Measurements from ENCODE around the gene ABHD16A. TPM values are rescaled to one million over a fixed set of nuclear protein-coding genes. Genes with fewer than 3 reads are reported as not detected.

ABHD16A gene
- total and polyA plus RNA-seq, 2 of the 13 experiments (the other 11 are each of a cell fraction or from before 2014, with no cell fraction given) = 43.5 to 45.4 TPM

DNA sequence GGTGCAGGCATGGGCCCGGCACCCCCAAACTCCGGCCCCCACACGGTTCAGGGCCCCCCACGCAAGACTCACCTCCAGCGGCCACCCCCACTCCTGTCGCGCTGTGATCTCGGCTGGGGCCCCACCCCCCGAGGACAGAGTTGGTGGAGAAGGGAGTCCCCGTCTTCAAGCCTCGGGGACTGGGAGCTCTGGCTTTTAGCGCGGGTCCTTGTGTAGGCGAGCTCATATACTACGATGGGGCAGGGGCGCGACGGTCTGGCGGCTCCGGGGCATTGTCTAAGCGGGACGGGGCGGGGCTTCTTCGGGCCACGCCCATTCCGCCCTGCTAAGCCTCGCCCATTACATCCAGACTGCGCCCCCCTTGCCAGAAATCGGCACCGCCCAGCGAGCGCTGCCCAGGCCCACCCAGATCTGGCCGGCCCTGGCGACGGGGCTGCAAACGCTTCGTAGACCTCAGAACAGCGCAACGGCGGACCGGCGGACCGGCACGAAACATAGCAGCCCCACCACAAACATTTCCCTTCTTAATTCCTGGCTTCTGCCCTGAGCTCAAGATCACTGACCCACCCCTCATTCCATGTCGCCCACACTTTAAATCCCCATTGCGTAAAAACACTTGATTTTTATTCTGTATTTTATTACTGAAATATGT is 27.0 kb upstream of the ABHD16A start (continued):
- TF ChIP-seq ZHX2 (IDR thresholded peaks at IDR 0.05; ENCODE audit: low read depth) (no peak), ZHX2 (CRISPR knock-in tag; IDR thresholded peaks at IDR 0.05; ENCODE audit: borderline replicate concordance) (no peak), ZNF256 (CRISPR knock-in tag; conservative IDR thresholded peaks at IDR 0.05) (no peak), CREB3 (CRISPR knock-in tag; IDR thresholded peaks at IDR 0.05) (no peak), ZNF333 (CRISPR knock-in tag; IDR thresholded peaks at IDR 0.05; ENCODE audit: borderline replicate concordance) (peak; percentile 56; the same call in 1 of the 2 replicates), ZMAT5 (CRISPR knock-in tag; IDR thresholded peaks at IDR 0.05; ENCODE audit: borderline replicate concordance, low read depth) (no peak), MTA1 (CRISPR knock-in tag; IDR thresholded peaks at IDR 0.05; ENCODE audit: borderline replicate concordance) (no peak; the same call in 1 of the 2 replicates), MLXIP (CRISPR knock-in tag; IDR thresholded peaks at IDR 0.05; ENCODE audit: borderline replicate concordance) (no peak), SRY (CRISPR knock-in tag; IDR thresholded peaks at IDR 0.05) (peak; percentile 70; the same call in 1 of the 2 replicates), FOXK2 (IDR thresholded peaks at IDR 0.05) (no peak), TSC22D2 (CRISPR knock-in tag; IDR thresholded peaks at IDR 0.05; ENCODE audit: borderline replicate concordance) (no peak; the same call in 1 of the 2 replicates), ZFP1 (CRISPR knock-in tag; IDR thresholded peaks at IDR 0.05) (no peak), RARA (CRISPR knock-in tag; IDR thresholded peaks at IDR 0.05) (no peak; the same call in 1 of the 2 replicates), ZFP37 (CRISPR knock-in tag; IDR thresholded peaks at IDR 0.05; ENCODE audit: borderline replicate concordance) (peak; percentile 88), ZNF598 (CRISPR knock-in tag; IDR thresholded peaks at IDR 0.05; ENCODE audit: borderline replicate concordance) (no peak; the same call in 1 of the 2 replicates)
- TF ChIP-seq, protein P1, sequence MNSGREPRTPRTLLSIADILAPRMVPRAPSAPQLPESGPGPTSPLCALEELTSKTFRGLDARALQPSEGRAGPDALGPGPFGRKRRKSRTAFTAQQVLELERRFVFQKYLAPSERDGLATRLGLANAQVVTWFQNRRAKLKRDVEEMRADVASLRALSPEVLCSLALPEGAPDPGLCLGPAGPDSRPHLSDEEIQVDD (CRISPR knock-in tag; IDR thresholded peaks at IDR 0.05; ENCODE audit: borderline replicate concordance) = 0 out of 2 replicates have a peak, but pooled peaks have one; percentile 74
- TF ChIP-seq, protein P2, sequence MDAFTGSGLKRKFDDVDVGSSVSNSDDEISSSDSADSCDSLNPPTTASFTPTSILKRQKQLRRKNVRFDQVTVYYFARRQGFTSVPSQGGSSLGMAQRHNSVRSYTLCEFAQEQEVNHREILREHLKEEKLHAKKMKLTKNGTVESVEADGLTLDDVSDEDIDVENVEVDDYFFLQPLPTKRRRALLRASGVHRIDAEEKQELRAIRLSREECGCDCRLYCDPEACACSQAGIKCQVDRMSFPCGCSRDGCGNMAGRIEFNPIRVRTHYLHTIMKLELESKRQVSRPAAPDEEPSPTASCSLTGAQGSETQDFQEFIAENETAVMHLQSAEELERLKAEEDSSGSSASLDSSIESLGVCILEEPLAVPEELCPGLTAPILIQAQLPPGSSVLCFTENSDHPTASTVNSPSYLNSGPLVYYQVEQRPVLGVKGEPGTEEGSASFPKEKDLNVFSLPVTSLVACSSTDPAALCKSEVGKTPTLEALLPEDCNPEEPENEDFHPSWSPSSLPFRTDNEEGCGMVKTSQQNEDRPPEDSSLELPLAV (CRISPR knock-in tag; conservative IDR thresholded peaks at IDR 0.05; ENCODE audit: low read depth) = no peak
